Measurements from ENCODE around the gene STARD13.

The STARD13 gene

DNA sequence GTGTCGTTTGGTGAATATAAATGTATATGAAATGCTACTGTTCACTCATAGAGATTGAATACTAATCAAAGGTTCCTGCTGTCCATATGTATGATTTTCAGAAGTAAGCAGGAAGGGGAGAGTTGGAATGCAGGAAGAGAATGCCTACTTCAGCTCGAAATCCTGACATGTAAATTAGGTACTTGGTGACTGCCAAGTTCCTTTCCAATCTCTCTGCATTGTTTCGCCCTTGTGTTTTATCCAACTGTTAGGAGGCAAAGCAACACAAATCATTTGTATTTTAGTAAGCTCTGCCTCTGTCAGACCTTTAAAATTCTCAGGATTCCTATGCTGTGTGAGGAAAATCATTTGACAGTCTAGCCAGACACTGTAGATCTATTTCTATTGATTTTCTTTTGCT, 9.0 kb downstream of the STARD13 start:
- no peak for TF ChIP-seq CEBPB (IDR thresholded peaks at IDR 0.05)
- no peak for TF ChIP-seq MAX (IDR thresholded peaks at IDR 0.05)
- TF ChIP-seq NFIC (IDR thresholded peaks at IDR 0.05) = no peak

DNA sequence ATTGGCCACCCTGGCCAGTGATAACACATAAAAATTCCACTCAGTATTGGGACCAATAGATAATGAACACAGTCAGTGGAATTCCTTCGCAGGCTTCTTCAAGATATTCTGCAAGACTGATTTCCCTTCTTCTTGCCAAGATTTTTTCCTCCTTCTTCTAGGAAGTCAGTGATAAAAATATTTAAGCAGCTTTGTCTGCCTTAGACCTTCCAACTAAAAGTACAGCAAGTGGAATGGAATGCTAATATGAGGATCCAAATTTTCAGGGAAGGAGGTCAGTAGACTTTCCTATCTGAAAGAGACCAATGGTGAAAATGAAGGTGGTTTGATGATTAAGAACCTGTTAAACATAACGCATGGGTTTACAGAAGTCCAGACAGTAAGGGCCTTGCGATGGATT, 9.6 kb downstream of the STARD13 start:
- no peak for TF ChIP-seq YY1 (IDR thresholded peaks at IDR 0.05; ENCODE audit: low read depth)
- TF ChIP-seq, protein P1, sequence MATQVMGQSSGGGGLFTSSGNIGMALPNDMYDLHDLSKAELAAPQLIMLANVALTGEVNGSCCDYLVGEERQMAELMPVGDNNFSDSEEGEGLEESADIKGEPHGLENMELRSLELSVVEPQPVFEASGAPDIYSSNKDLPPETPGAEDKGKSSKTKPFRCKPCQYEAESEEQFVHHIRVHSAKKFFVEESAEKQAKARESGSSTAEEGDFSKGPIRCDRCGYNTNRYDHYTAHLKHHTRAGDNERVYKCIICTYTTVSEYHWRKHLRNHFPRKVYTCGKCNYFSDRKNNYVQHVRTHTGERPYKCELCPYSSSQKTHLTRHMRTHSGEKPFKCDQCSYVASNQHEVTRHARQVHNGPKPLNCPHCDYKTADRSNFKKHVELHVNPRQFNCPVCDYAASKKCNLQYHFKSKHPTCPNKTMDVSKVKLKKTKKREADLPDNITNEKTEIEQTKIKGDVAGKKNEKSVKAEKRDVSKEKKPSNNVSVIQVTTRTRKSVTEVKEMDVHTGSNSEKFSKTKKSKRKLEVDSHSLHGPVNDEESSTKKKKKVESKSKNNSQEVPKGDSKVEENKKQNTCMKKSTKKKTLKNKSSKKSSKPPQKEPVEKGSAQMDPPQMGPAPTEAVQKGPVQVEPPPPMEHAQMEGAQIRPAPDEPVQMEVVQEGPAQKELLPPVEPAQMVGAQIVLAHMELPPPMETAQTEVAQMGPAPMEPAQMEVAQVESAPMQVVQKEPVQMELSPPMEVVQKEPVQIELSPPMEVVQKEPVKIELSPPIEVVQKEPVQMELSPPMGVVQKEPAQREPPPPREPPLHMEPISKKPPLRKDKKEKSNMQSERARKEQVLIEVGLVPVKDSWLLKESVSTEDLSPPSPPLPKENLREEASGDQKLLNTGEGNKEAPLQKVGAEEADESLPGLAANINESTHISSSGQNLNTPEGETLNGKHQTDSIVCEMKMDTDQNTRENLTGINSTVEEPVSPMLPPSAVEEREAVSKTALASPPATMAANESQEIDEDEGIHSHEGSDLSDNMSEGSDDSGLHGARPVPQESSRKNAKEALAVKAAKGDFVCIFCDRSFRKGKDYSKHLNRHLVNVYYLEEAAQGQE (IDR thresholded peaks at IDR 0.05; ENCODE audit: low read depth) = no peak
- TF ChIP-seq TEAD4 (IDR thresholded peaks at IDR 0.05) = no peak
- TF ChIP-seq ZBTB7A (IDR thresholded peaks at IDR 0.05; ENCODE audit: low read depth) = no peak
- no peak for TF ChIP-seq CEBPB (IDR thresholded peaks at IDR 0.05)
- TF ChIP-seq RAD21 (IDR thresholded peaks at IDR 0.05; ENCODE audit: low read depth) = no peak

- TF ChIP-seq TCF12 (IDR thresholded peaks at IDR 0.05; ENCODE audit: low read depth) (no peak), EGR1 (IDR thresholded peaks at IDR 0.05) (no peak), EP300 (IDR thresholded peaks at IDR 0.05; ENCODE audit: borderline replicate concordance) (no peak), CREB1 (IDR thresholded peaks at IDR 0.05; ENCODE audit: low read depth) (no peak), ZBTB7A (IDR thresholded peaks at IDR 0.05; ENCODE audit: low read depth) (no peak), TAF1 (IDR thresholded peaks at IDR 0.05; ENCODE audit: low read depth) (no peak), NFIC (IDR thresholded peaks at IDR 0.05) (no peak), YY1 (IDR thresholded peaks at IDR 0.05; ENCODE audit: low read depth) (no peak), USF1 (IDR thresholded peaks at IDR 0.05) (no peak), FOXM1 (IDR thresholded peaks at IDR 0.05; ENCODE audit: borderline replicate concordance, low read depth) (no peak), RAD21 (IDR thresholded peaks at IDR 0.05; ENCODE audit: low read depth) (no peak), MAX (IDR thresholded peaks at IDR 0.05) (no peak), CEBPB (IDR thresholded peaks at IDR 0.05) (no peak)
Observed at GRCh38 chr13:33274264-33274663, 11.3 kb downstream of the STARD13 start.

DNA sequence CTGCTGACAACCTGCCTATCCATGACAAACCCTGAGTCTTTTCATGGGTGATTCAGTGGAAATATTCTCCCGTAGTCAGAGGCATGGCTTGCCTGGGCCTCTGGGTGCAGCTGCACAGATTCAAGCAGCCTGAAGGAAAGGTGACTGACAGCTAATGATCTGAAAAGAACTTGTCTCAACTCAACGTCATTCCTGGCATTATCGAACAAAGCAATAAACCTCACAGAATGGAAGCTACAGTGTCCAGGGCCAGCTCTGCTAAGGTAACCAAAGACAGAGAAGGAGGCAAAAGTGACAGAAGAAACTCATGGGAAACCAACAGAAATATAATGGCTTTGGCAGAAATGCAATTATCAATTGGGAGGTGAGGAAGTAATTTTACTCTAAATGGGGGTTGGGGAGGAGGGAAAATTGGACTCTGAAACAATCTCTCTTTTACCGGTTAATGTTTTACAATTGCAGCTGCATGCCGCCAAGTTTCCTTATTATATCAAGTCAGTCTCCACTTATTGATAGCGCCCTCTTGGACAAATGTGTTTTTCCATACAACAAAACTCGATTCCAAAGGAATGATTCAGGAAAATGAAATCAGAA, 12.9 kb downstream of the STARD13 start:
- TF ChIP-seq EGR1 (IDR thresholded peaks at IDR 0.05) (no peak), ZBTB7A (IDR thresholded peaks at IDR 0.05; ENCODE audit: low read depth) (no peak), CEBPB (IDR thresholded peaks at IDR 0.05) (no peak), MAX (IDR thresholded peaks at IDR 0.05) (no peak), TCF12 (IDR thresholded peaks at IDR 0.05; ENCODE audit: low read depth) (no peak), EP300 (IDR thresholded peaks at IDR 0.05; ENCODE audit: borderline replicate concordance) (no peak)
- TF ChIP-seq, protein P1 (IDR thresholded peaks at IDR 0.05; ENCODE audit: low read depth) = no peak

GRCh38 chr13:33271759-33272158, 13.8 kb downstream of the STARD13 start:
- TF ChIP-seq YY1 (IDR thresholded peaks at IDR 0.05; ENCODE audit: low read depth) (no peak), TAF1 (IDR thresholded peaks at IDR 0.05; ENCODE audit: low read depth) (no peak), TCF12 (IDR thresholded peaks at IDR 0.05; ENCODE audit: low read depth) (no peak), EP300 (IDR thresholded peaks at IDR 0.05; ENCODE audit: borderline replicate concordance) (no peak), NFIC (IDR thresholded peaks at IDR 0.05) (no peak), FOXM1 (IDR thresholded peaks at IDR 0.05; ENCODE audit: borderline replicate concordance, low read depth) (no peak), USF1 (IDR thresholded peaks at IDR 0.05) (no peak), EGR1 (IDR thresholded peaks at IDR 0.05) (no peak), CREB1 (IDR thresholded peaks at IDR 0.05; ENCODE audit: low read depth) (no peak), MAX (IDR thresholded peaks at IDR 0.05) (no peak)
- TF ChIP-seq, protein P1 (IDR thresholded peaks at IDR 0.05; ENCODE audit: low read depth) = no peak

All from Ishikawa (cell line).